Superior temporal gyrus (tissue), 1 donor: ENCODE measurements around the gene ZNF672.
"Not testable (repeated sequence)": the region's sequence is repeated elsewhere in the genome, so short reads cannot be mapped to it uniquely, and the experiment has no call there.

Experiments
- DNase-seq: peaks from one replicate; pipeline ENCODE4 v3.0.0-alpha.2; 2016; ENCODE audit errors: extremely low spot score

ZNF672 gene

DNA sequence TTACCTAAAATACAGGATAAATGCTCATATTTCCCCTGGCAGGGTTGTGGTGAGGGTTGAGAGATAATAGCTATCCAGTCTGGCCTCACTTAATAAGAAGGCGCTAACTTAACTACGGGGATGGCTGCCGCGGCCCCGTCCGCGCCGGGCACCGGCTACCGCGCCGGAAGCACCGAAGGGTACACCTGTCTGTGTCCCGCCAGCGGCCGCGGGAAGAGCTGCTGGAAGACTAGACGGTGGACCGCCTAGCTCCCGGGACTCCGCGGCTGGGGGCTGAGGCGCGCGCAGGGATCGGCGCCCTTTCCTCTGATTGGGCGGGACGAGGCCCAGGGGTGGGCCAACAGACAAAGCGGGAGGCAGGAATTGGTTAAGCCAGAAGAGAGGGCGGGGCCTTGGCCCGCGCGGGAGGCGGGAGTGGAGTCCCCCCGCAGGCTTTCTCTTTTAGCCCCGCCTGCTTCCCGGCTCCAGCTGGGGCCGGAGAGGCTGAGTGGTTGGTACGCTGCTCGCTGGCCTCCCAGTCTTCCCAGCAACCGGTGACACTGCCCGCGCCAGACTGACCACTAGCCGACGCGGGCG, at the start of gene ZNF672:
ZNF672 (plus strand) TSS at position 444 of the 576 bp plus-strand sequence. CDS start 9,051 bp downstream, outside the sequence.
- DNase-seq: peak; percentile 99

GRCh38 chr1:248788327-248788726, 49.7 kb upstream of the ZNF672 start:
- DNase-seq: no peak

DNA sequence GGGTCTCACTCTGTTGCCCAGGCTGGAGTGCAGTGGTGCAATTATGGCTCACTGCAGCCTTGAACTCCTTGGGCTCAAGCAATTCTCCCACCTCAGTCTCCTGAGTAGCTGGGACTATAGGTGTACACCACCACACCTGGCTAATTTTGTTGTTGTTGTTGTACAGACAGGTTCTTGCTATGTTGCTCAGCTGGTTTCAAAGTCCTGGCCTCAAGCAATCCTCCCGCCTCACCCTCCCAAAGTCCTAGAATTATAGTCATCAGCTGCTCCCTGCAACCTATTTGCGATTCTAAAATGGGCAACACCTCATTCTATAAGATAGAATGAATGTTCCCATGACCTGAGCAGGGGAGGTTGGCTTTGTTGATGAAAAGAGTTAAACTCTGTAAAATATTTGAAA, 48.7 kb upstream of the ZNF672 start:
- not testable (repeated sequence) for DNase-seq

DNA sequence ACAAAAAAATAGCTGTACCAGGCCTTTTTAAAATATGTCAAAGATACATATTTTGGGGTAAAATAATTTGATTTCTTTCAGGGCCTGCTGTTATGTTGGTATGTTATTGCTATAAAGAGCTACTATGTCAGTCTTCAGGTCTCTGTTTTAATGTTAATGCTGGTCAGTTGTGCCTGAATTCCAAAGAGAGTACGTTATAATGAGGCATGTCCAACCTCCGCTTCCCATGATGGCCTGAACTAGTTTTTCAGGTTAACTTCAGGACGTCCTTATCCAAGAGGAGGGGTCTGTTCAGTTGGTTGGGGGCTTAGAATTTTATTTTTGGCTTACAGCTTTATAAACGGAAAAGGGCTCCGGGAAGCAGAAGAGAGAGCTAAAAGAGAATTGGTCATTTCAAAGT, 47.6 kb upstream of the ZNF672 start:
- DNase-seq: no peak

DNA sequence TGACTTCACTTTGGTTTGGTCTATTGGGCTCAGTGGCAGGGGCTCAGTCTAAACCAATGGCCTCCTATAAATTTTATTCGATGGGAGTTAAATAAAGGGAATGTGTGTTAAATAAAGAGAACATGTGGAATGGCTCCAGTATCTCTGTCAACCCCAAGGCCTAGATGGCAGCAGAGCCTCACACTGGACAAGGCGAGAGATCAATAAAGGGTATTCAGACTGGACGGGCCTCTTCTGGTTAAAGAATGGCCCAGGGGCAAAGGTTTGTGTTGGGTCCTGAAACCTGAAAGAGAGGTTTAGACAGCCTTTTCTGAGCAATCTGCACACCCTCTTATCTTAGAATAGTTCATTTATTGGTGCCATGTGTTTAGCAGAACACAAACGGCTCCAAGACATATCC, 47.0 kb upstream of the ZNF672 start:
- no peak for DNase-seq

- no peak for DNase-seq
Measured at GRCh38 chr1:248792342-248792741, 45.7 kb upstream of the ZNF672 start.

DNA sequence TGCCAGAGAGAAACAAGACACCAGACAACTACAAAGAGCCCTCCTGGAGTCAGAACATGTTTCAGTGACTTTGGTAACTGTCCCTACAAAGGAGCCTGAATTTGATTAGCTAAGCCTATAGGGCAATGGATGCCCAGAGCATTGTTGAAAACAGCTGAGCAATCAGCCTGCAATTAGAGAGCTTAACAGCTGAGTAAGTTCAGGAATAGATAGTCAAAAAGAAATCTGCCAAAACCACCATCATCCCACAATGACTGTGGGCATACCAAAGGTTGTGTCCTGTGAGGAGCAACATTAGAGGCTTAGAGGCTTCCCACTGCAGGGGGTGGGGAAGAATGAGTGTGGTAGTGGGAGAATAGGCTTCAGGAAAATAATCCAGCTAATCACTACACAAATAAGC, 44.4 kb upstream of the ZNF672 start:
- no peak for DNase-seq

- not testable (repeated sequence) for DNase-seq
Measured at GRCh38 chr1:248794663-248795062, 43.4 kb upstream of the ZNF672 start.

GRCh38 chr1:248798791-248799190, 39.2 kb upstream of the ZNF672 start:
- DNase-seq: no peak

- DNase-seq: no peak
Measured at GRCh38 chr1:248800459-248800858, 37.6 kb upstream of the ZNF672 start.

DNA sequence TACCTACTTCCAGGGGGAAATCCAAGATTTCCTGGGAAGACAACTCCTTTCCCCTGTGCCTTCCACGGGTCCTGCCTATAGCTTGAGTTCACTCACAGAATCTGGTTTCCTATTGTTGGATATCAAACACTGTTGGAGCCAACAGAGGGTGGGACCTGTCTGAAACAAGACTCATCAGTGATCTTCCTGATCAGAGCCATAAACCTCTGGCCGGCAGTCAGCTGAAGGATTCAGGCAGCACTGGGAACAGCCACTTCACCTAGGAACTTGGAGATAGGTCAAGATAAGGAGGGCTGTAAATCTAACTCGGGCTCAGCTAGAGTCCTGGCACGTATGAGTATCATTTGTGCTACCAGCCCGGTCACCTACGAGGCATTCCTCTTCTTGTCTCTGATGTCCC, 35.6 kb upstream of the ZNF672 start:
- no peak for DNase-seq

- DNase-seq: not testable (repeated sequence)
Measured at GRCh38 chr1:248803501-248803900, 34.5 kb upstream of the ZNF672 start.

DNA sequence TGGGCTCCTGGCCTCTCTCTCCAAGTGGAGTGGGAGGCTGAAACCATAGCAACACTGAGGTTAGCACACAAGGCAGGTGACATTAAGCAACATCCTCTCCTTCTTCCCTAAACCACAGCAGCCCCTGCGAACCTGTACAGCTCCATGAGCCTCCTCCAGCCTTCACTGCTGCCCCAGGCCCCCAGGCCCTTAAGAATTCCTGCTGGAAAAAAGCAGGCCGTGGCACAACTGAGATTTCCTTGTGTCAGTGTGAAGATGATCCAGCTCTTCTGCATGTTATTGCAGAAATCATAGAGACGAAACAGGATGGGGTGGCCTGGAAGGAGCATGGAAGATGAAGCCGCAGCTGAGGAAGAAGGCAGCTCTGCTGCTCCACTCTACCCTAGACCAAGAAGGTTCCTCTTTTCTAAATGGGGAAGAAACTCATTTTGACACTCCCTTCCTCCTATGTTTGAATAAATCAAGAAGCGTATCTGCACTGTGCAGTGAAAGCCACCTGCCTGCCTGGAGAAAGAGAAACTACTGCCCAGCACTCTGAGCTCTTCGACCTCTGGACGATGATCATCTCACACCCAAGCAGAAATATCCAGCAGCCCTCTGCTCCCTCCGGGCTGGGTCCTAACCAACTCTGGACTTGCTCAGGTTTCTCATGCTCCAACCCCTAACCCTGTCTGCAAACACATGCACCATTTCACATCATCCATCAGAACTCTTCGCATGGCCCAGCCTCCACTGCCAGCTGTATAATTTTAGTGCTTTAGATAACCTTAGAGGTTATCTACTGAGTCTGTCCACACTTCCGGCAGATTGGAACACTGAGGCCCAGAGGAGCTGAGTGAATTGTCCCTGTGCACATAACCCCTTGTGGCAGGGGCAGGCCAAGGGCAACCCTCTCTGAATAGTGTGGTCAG, 33.0 kb upstream of the ZNF672 start:
- no peak for DNase-seq

DNA sequence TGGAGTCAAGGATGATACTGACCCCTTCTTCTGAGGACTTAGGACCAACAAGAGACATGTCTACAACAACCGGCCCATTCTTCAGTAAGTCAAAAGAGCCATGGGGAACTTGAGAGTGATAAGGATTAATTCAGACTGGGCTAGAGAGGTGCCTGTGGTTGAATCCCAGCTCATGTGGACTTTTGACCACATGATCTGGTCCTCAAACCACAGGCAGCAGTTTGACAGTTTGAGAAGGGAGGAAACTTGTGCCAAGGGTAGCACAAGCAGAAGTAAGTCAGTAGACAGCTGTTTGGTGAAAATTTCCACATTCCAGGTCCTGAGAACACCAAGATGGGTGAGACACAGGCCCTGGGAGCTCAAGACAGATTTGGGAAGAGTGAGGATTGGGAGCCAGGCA, 32.1 kb upstream of the ZNF672 start:
- no peak for DNase-seq

- DNase-seq: peak; percentile 81
Measured at GRCh38 chr1:248807067-248807737, 30.8 kb upstream of the ZNF672 start.

DNA sequence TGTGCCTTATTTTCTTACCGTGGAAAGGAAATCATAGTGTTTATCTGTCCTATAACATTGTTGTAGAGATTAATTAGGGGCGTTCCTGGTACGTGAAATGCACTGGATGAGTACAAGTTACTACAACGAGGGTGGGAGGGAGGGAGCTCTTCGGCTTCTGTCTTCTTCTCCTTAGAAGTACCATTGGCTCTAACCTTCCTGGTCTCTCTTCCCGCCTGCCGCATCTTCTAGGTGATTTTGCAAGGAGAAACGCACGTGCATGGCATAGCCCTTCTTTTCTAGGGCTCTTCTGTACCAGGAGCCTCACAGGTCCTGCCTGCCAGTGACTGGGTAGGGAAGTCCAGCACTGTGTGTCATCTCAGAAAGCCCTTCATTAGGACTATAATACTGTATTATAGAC, 29.1 kb upstream of the ZNF672 start:
- DNase-seq: no peak

- no peak for DNase-seq
Measured at GRCh38 chr1:248810000-248810726, 27.9 kb upstream of the ZNF672 start.

- no peak for DNase-seq
Measured at GRCh38 chr1:248810727-248811513, 27.1 kb upstream of the ZNF672 start.

DNA sequence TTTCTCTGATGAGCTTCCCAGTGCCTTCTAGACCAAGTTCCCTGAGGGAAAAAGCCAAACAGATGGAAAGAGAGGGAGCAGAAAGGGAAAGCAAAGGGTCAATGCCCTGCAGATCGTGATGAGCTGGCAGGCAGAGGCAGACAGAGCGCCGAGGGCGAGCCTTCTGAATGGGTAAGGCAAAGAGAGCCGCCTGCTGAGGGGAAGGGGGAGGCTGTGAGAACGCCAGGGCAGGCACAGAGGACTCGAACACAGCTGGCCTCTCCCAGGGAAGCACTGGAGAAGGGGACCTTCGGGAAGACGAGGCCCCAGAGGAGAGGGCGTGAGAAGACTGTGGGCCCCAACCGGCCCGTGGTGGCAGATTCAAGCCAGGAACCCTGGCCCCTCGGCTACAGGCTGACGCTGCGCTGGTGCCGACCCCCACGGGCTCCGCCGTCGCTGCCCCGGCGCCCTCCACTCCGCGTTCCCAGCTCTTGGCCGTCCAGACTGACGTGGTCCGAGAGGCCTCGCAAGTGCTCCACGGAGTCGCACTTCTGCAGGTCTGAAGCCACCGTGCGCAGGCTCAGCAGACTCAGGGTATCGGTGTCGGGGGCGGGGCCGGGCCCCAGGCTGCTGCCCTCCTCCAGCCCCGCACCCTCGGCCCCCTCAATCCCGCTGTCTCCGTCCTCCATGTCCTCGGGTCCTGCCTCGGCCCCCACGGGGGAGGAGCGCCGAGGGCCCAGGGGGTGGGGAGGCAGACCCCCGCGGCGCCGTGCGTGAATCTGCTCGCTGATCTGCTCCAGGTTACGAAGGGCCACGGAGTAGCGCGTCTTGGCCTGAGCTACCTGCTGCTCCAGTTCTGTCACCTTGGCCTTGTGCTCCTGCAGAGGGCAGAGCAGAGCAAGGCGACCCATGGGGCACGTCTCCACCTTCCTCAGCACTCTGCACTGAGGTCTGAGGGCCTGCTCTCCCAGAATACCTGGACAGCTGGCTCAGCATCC, 26.2 kb upstream of the ZNF672 start:
- no peak for DNase-seq
